GM21526 (cell line): ENCODE results near the gene TNS4.

ENCODE experiments used
- ATAC-seq: cut with Tn5 transposase; IDR thresholded peaks from one replicate; pipeline ENCODE4 v1.9.1; 2021; ENCODE audit warnings: moderate library complexity; ENCODE audit not compliant: unreplicated experiment, low FRiP score

The TNS4 gene

DNA sequence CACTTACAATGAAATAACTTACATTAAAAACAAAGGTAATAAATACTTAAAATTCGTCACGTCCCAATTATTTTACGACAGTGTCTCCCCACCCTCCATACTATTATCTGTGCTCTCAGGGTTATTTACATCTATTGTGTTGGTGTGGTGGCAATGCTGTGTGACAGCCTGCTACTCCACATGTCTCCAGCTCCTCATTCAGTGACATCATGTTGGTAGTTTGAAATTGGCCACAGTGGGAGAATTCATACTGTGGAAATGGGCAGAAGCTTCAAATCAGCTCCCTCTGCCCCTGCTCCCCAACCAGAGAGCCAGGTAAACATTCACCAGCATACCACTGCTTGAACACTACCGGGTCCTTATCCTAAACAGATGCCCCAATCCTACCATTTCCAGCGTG, 6.3 kb downstream of the TNS4 start:
- no peak for ATAC-seq

DNA sequence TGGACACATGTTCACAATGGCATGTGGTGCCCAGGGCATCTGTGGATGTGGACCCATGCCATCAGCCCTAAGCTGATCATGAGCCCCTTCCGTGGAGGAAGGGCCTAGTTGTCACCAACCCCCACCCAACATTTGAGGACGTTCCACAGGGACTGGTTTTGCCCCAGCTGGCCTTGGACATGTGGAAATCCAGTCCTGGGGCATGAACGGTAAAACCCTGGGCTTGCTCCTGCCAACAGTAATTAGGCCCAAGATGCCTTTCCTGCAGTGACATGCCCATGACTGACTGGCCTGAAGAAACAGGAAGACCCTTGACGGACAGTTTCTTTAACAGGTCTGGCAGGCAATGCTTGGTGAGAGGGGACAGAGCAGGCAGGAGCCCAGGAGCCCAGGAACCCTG, 7.7 kb downstream of the TNS4 start:
- ATAC-seq, result no peak

DNA sequence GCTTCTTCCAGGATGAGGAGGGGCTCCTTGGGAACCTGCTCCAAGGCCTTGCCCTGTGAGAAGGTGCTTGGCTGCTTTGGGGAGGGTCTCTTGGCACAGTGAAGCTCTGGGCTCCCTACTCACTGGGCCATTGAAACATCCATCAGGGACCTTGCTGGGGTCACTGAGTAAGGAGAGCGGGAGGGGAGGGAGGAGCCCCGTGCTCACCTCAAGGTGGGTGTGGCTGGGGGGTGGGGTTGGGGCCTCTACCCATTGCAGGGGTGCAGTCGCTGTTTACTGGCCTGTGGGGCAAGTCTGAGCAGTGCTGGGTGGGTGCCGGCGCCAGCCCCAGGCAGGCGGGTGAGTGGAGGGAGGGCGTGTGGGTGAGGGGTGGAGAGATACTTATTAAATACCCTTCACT, 9.9 kb downstream of the TNS4 start:
- ATAC-seq, result no peak

DNA sequence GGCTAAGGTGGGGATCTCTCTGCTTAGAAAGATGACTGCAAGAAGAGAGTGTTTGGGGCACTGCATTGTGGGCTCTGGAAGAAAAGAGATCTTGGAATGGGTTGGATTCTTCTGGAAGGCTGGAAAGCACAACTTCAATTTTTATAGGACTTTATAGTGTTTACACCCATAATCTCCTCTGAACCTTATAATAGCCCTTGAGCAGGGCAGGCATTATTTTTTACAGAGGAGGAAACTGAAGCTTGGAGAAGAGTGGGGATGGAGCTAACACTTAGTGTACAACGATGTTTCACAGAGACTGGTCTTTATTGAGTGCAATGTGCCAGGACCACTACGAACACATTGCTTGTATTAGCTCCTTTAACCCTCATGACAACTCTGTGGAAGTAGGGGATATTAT, 10.4 kb downstream of the TNS4 start:
- no peak for ATAC-seq

DNA sequence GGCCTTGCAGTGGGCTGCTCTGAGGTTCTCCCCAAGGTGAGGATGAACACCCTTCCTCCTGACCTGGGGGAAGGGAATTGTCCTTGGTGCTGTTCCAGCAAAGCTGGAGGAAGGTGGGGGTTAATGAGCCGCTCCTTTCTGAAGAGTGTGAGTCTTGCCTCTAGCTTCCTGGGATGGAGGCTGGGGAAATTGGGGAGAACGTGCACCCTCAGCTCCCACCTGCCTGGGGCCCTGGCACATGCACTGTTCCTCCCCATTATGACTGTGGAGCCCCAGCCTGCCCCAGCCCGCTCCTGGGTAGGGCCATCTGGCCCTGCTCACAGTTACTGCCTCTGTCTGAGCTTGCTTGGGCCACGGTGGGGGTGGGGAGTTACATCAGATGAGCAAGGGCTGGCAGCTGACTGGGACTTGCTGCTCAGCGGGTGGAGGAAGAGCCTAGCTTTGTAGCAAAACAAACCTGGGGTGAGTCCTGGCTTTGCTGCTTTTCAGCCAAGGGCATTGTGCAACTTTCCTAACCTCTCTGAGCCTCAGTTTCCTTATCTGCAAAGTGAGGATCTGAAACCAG, 11.1 kb downstream of the TNS4 start:
- no peak for ATAC-seq

DNA sequence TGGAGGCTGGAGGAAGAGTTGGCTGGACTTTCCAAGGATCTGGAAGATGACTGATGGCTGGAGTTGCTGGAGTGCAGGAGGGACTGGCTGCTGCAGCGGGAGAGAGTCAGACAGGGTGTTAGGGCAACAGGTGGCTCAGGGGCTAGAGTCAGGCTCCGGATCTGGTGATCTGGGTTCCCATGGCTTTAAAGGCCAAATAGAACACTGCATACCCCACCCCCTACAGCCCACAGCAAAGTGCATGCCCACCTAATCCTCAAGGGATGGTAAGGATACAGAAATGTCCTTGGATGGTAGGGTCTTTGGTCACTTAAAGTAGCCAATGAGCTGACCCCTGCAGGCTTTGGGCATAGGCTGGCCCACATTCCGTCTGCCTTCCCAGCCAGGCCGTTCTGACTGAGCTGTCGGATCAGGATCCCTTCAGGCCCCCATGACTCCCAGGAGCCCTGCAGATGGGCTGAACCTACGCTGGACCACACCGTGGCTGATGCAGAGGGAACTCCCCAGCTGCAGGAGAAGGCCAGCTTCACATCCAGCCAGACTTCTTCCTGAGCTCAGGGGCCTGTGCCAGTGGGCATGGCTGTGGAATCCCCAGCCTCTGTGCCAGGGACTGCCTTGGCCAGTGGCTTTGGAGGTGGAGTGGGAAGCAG, 13.9 kb downstream of the TNS4 start:
- ATAC-seq, result no peak

DNA sequence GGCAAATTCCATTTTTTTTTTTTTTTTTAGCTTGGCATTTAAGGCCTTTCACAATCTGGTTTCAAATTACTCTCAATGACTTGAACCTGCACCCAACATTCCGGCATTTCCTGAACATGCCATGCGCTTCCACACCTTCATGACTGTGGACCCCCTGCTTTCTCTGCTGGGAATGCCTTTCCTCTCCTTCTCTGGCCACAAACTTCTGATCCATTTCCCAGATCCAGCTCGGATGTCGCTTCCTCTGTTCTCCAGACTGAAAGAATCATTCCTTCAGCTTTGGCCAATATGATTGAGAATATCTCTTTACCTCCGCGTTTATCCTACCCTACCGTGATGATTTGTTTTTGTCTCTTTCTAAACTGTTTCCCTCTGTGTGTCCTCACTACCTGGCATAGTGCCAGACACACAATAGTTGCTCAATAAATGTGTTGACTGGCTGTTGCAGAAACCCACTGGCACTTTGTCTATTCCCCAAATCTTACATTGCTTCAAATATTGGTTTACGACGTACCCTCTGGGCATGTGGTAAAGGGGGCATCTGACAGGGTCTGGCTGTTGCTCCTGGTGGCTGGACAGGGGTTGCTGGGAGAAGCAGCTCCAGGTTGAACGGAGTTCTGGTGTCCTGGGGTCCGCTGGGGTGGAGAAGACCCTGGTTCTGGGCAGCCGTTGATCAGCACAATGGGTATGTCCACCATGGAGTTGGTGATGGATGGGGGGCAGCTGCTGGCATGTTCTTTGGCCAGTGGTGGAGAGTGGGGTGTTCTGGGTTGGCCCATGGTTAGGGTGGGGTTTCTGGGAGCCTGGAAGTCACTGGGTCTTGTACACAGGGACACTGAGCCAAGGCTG, 14.7 kb downstream of the TNS4 start:
- ATAC-seq, result no peak

DNA sequence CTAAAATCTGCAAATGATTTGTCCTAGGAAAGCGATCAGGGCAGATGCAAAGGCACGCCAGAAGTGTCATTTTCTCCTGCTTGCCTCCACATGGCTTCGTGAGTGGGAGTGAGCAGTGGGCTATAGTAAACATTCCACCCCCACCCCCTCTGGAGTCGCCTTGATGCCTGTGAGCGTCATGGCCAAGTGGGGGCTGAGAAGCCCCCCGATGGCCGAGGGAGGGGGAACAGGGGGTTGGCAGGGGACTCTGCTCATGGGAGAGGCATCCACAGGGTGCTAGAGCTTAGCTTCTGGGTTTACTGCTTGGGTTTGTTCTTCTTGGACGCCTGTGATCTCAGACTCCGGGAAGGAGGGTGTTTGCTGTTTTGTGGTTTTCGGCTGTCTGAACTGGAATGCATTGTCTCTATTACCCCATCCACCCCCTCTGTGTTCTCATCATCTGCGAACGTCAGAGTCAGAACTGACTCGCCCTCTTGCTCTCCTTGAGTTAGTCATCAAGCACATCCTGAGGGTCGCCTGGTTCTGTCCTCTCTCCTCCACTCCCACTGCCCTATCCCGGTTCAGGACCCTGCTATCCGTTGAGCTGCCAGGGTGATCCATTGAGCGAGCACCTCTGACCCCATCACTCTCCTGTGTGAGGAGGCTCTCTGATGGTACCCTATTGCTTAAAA, 15.4 kb downstream of the TNS4 start:
- no peak for ATAC-seq

DNA sequence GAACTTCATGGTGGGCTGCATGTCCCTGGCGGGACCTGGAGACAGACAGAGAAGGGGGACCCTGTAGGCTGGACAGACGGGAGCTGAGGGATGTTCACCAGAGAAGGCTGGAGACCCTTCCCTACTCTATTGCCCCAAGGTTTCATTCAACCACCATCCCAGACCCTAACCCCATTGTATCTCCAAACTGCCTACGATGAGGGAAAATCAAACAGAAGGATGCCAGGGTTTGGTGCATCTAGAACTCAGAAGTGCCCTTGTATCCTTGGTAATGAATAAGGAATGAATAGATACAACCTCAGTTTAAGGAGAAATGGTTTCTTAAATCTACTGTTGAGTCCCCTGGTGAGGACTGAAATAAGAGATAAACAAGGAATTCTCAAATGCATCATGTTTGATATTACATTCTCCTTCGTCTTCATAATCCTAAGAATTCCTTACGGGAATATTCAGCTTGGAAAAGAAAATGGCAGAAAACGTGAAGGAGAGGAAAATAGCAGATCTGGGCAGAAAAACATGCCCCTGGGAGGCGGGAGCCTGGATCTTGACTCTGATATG, 16.4 kb downstream of the TNS4 start:
- no peak for ATAC-seq

DNA sequence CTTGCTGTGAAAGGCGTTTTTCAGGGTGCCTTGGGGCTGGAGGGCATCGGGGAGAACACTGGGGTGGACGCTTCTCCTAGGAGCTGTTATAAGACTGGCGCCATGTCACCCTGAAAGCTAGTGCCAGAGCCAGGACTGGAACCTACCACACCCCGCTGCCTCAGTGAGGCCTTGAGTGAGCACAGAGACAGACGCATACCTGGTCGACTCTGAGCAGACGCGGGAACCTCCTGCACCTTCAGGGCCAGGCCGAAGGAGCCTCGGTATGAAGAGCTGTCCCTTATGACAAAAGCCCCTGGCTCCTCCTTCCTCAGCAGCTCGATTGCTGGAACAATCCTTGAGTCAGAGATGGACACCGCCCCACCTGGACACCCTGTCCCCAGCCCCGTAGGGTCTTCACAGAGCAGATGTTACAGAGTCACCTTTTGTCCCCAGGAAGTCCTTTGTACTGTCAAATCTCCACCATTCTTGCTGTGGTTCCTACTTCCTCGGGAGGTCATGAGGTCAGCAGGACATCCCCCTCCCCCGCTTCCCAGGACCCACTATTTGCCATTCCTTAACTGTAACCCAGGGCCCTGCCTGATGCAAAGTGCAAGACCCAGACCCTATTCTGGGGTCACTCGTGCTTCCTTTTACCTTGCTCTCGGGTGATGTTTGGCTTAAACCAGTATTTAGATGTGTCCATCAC, 17.0 kb downstream of the TNS4 start:
- ATAC-seq, result no peak

DNA sequence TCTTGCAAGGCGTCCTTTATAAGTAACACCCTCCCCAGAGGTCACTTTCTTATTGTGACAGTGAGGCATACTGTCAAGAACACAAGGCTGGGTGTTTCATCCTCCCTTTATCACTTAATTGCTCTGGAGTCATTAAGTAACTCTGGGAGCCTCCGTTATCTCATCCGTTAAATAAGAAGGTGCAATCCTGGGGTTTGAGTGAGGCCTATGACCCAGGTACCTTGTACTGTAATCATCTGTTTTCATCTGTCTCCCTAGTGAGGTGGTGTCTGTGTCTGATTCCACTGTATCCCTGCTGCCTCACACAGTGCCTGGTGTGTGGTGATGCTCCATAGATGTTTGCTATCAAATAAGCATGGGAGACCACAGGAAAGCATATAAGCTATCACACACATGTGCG, 17.7 kb downstream of the TNS4 start:
- no peak for ATAC-seq

DNA sequence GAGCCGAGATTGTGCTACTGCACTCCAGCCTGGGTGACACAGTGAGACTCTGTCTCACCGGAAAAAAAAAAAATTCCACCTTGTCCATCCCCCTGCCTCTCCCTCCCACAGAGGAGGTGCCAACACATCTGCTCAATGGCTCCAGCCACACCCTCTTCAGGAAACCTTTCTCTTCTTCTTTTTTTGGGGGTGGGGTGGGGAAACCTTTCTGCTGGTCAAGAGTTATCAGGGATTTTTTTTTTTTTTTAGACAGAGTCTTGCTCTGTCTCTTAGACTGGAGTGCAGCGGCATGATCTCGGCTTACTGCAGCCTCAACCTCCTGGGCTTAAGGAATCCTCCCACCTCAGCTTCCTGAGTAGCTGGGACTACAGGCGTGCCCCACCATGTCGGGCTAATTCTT, 18.7 kb downstream of the TNS4 start:
- ATAC-seq, result no peak

DNA sequence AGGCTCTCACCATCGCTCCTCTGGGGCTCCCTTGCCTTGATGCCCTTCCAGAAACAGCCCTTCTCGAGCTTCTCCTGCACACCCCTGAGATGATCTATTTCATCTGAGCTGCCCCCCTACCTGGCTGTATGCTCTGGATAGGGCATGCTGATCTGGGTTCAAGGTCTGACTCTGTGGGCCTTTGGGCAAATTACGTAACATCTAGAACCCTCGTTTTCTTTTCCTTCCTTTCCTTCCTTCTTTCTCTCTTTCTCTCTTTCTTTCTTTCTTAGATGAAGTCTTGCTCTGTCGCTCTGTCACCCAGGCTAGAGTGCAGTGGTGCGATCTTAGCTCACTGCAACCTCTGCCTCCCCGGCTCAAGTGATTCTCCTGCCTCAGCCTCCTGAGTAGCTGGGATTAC, 20.3 kb downstream of the TNS4 start:
- ATAC-seq, result no peak

DNA sequence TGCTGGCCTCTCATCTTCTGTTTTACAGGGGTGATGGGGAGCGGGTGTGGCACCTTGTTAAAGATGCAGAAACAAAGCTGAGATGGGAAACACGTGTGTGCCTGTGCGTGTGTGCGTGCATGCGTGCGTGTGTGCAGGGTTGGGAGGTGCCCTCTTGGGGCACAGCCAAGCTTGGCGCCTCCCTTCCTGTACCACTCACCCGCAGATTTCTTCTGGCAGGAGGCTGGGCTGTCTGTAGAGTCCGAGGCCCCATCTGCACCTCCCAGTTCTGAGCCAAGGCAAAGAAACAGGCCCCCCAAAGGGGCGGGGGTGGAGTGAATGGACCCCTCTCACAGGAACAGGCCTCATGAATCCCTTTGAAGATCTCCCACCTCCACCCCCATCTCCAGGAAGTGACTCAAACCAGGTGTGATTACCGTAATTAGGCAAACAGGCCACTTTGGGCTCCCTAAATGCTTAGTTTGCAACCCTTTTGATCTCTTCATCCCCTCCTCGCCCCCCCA, 20.9 kb downstream of the TNS4 start:
- no peak for ATAC-seq

DNA sequence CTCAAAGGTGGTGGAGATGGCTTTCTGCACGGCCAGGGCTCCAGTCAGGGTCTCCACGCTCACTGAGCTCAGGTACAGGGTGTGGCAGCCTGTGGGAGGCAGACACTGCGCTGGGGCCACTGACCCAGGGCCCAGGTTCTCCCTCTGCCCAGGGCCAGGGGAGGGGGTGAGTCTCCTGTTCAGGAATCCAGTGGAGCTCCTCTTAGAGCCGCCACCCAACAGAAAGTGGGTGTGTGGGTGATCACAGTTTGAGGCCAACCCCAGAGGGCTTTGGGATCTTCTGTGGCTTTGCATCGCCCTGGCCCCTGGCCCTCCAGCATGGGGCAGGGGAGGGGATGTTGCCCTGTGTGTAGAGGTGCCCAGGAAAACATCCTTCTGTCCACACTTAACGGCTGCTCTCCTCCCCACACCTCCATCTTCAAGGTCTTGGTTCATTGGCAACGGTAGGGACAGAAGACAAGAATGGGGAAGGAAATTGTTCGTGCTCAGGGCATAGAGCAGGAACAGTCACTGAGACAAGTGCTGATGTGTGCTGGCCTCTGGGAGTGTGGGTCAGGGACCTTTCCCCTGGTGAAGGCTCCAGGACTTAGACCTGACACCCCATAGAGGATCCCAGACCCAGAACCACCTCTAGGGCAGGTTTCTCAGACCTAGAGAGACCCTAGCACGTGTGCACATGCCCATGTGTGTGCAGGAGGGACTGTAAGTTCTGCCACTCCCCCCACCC, 21.5 kb downstream of the TNS4 start:
- no peak for ATAC-seq

DNA sequence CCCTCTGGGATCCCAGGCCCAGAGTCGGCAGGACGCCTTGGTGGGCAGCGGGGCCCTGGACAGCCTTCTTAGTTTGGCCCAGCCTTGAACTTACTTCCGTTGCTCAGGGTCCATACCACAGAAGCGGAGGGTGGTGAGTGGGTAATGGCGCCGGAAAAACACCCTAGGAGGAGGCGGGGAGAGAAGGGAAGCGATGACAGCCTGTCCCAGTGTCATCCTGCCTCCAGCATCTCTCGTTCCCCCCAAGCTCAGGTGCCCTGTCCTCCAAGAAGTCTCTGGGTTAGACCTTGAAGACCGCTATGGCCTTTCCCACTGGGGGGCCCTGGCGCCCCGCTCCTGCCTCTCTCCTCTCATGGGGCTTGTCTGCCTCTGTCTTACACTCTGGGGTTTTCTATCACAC, 22.9 kb downstream of the TNS4 start:
- ATAC-seq, result no peak

DNA sequence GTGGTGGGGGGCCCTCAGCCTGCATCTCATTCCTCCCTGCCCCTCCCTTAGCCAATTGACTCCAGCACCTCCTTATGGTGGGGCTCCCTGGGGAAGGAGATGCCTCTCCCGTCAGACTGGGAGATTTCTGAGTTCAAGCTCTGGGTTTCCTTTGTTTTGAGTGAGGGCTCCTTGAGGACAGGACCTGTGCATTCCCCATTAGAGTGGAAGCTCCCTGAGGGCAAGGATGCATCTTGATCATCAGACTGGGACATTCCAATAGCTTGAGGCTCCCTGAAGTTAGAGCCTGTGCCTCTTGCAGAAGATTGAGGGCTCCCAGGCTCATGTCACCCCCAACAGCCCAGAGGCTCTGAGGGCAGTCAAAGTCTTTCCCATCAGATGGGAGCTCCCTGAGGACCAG, 23.6 kb downstream of the TNS4 start:
- no peak for ATAC-seq

DNA sequence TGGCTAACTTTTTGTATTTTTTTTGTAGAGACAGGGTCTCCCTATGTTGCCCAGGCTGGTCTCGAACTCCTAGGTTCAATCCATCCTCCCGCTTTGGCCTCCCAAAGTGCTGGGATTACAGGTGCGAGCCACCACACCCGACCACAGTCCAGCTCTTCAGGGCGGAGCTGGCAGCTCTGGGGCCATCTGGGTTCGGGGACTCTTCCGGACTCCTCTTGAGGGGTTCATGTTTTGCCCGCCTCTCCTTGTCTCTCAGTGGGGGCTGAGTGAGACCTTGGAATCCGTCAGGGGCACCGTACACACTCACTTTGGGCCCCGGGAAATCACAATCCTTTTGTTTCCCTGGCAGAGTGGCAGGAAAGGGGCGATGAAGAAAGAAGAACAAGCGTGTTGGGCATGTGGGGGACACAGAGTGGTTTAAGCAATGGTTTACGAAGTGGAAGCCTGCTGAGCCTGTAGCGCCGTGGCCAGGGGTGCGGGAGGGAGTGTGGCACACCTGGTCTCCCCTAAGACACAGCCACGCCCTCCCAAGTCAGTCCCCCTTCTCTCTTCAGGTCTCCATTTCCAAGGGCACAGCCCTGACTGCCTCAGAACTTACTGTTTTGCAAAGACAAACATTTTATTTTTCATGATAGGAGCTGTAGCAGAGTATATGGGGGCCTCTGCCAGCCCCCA, 26.1 kb downstream of the TNS4 start:
- ATAC-seq, result no peak

DNA sequence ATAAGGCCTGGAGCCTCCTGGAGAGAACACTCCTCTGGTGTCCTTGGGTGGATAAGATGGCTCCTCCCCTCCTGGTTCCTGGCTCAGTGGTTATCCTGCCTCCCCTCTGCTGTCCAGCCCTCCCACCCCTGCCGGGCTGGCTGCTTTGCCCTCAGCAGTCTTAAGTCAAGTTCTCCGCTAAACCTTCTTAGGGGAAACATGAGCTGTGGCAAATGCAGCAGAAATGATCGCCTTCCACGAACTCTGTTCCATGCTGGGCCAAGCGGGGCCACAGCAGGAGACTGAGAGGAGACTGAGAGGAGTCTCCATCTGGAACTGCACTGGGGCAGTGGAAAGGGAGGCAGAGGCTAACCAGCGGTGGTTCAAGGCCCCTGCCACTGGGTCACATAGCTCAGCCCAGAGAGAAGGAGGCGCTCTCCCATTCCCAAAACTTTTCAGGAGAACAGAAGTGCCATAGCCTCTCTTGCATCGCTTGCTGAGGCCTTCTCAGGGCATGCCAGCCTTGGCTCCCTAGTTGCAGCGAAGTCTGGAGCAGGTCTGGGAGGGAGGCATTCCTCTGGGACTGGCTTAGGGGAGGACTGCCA, 26.9 kb downstream of the TNS4 start:
- no peak for ATAC-seq
